Stimulated activated CD4-positive, alpha-beta T cell treated with anti-CD3 and anti-CD28 coated beads, Interleukin-1b, Interleukin-23, amount 100 ng/mL, for 1 hour (primary cell): ENCODE data around the gene ERP27.
A peak's percentile ranks its signal among the peaks of the same experiment; 100 is the strongest.

Source experiments
- DNase-seq, 2 donors: peaks; one replicate each; pipeline ENCODE4 v3.0.0-alpha.2; 2020; ENCODE audit warnings: low read depth in 2 of 2

ERP27 gene

GRCh38 chr12:14903386-14904098 is 34.8 kb downstream of the ERP27 start:
- DNase-seq, result no peak

GRCh38 chr12:14902465-14902864 is 35.9 kb downstream of the ERP27 start:
- no peak for DNase-seq

GRCh38 chr12:14901228-14901562 is 37.1 kb downstream of the ERP27 start:
- no peak for DNase-seq

GRCh38 chr12:14900521-14901227 is 37.7 kb downstream of the ERP27 start:
- DNase-seq, result no peak

GRCh38 chr12:14896521-14897169 is 41.7 kb downstream of the ERP27 start:
- DNase-seq, result no peak

- no peak for DNase-seq
Observed at GRCh38 chr12:14893506-14894250, 44.7 kb downstream of the ERP27 start.

- no peak for DNase-seq
Observed at GRCh38 chr12:14892726-14893505, 45.4 kb downstream of the ERP27 start.

- no peak for DNase-seq
Observed at GRCh38 chr12:14890701-14891100, 47.6 kb downstream of the ERP27 start.

GRCh38 chr12:14886271-14886670 is 52.1 kb downstream of the ERP27 start:
- DNase-seq, result no peak

- DNase-seq, result no peak
Observed at GRCh38 chr12:14885718-14886221, 52.6 kb downstream of the ERP27 start, which contains the start of gene MGP. Gene MGP (minus strand): TSS chr12:14885854. CDS start chr12:14885791, 63 bp downstream.

- peak; percentile 50 to 68 for DNase-seq
Observed at GRCh38 chr12:14884458-14884878, 53.9 kb downstream of the ERP27 start.

- DNase-seq, result no peak
Observed at GRCh38 chr12:14883686-14884085, 54.7 kb downstream of the ERP27 start.

- DNase-seq, result no peak
Observed at GRCh38 chr12:14880890-14881453, 57.4 kb downstream of the ERP27 start.

GRCh38 chr12:14879222-14879933 is 59.0 kb downstream of the ERP27 start:
- DNase-seq, result no peak

- no peak for DNase-seq
Observed at GRCh38 chr12:14878488-14878887, 59.8 kb downstream of the ERP27 start.

GRCh38 chr12:14876833-14877232 is 61.5 kb downstream of the ERP27 start:
- no peak for DNase-seq

- DNase-seq, result no peak
Observed at GRCh38 chr12:14874882-14875281, 63.5 kb downstream of the ERP27 start.

GRCh38 chr12:14873440-14874185 is 64.7 kb downstream of the ERP27 start:
- DNase-seq, result no peak

- no peak for DNase-seq
Observed at GRCh38 chr12:14871886-14872285, 66.5 kb downstream of the ERP27 start.
